Upper lobe of right lung (tissue), 1 donor: ENCODE results near the gene WFDC6. TPM values are rescaled to one million over a fixed set of nuclear protein-coding genes. Genes with fewer than 3 reads are reported as not detected.

Experiments used
- ATAC-seq: fragments of 200-7000 bp; cut with Tn5 transposase; one replicate; pipeline ENCODE4 v1.9.1; 2020; ENCODE audit warnings: mild to moderate bottlenecking, moderate library complexity
- DNase-seq: peaks from one replicate; pipeline ENCODE4 v3.0.0-alpha.2; 2020
- H3K27ac ChIP-seq: fragments of 200-600 bp; one replicate; pipeline ENCODE4 v1.8.0; 2022
- H3K27me3 ChIP-seq: fragments of 200-600 bp; one replicate; pipeline ENCODE4 v1.8.0; 2022; ENCODE audit warnings: mild to moderate bottlenecking
- H3K36me3 ChIP-seq: fragments of 200-600 bp; one replicate; pipeline ENCODE4 v1.8.0; 2022
- H3K4me1 ChIP-seq: fragments of 200-600 bp; one replicate; pipeline ENCODE4 v1.8.0; 2022
- H3K4me3 ChIP-seq: fragments of 200-600 bp; one replicate; pipeline ENCODE4 v1.8.0; 2022; ENCODE audit warnings: mild to moderate bottlenecking
- H3K9me3 ChIP-seq: fragments of 200-600 bp; one replicate; pipeline ENCODE4 v1.8.0; 2022
- CTCF ChIP-seq: fragments of 200-600 bp; IDR thresholded peaks from one replicate; pipeline ENCODE4 v1.8.0; 2022; ENCODE audit warnings: antibody characterized with exemption
- intact Hi-C: fragments of 100-400 bp; cut with DNase I; formaldehyde crosslinking; loops from one replicate; pipeline ENCODE4 v1.11.0; 2022
- total RNA-seq: library from RNA; stranded (reverse); fragmentation: NEBNext Ultra II Directional; extraction: Animal tissue kit (Norgen Biotek cat#: 25700); gene quantifications from one replicate; pipeline ENCODE4 v1.2.1, GENCODE V29; 2021
- donor health status: DM: no; HTN: yes; CAD: no; lungs with severe emphysema.

WFDC6 gene
- total RNA-seq, 1 donor from 2014 or later: not detected

- Histone ChIP-seq H3K4me1 (no peaks in the 10 kb centered on the region), H3K4me3 (no peak overlapping the region), H3K27me3 (no peaks in the 10 kb centered on the region), H3K9me3 (no peaks in the 10 kb centered on the region), H3K36me3 (no peaks in the 10 kb centered on the region), H3K27ac (no peak overlapping the region)
- TF ChIP-seq CTCF: no peak
- no peak for DNase-seq
- no peak for ATAC-seq
- intact Hi-C loops: no loop called here
These were observed 43.1 kb downstream of the WFDC6 start for GRCh38 chr20:45496166-45496565.

- H3K27me3 ChIP-seq: no peaks in the 10 kb centered on the region
- DNase-seq: no peak
- no peaks in the 10 kb centered on the region for H3K4me1 ChIP-seq
- intact Hi-C loops: no loop called here
- ATAC-seq: peak; percentile 76
- H3K36me3 ChIP-seq: no peaks in the 10 kb centered on the region
- no peak overlapping the region for H3K27ac ChIP-seq
- H3K9me3 ChIP-seq: no peaks in the 10 kb centered on the region
- no peak overlapping the region for H3K4me3 ChIP-seq
- TF ChIP-seq CTCF: no peak
These were observed 43.8 kb downstream of the WFDC6 start for GRCh38 chr20:45495501-45495941.

- intact Hi-C loops: no loop called here
- TF ChIP-seq CTCF: no peak
- ATAC-seq (no peak), DNase-seq (no peak)
- Histone ChIP-seq H3K27ac (no peak overlapping the region), H3K9me3 (no peaks in the 10 kb centered on the region), H3K4me3 (no peak overlapping the region), H3K4me1 (no peaks in the 10 kb centered on the region), H3K27me3 (peaks cover 4% of the 10 kb centered on the region), H3K36me3 (no peaks in the 10 kb centered on the region)
These were observed 50.2 kb downstream of the WFDC6 start for GRCh38 chr20:45489083-45489531.

GRCh38 chr20:45487231-45487635 lies 52.0 kb downstream of the WFDC6 start:
- H3K9me3 ChIP-seq: no peaks in the 10 kb centered on the region
- no peaks in the 10 kb centered on the region for H3K36me3 ChIP-seq
- intact Hi-C loops: no loop called here
- H3K4me1 ChIP-seq: no peaks in the 10 kb centered on the region
- no peak overlapping the region for H3K27ac ChIP-seq
- ATAC-seq: peak; percentile 48
- H3K4me3 ChIP-seq: no peak overlapping the region
- peaks cover 4% of the 10 kb centered on the region for H3K27me3 ChIP-seq
- TF ChIP-seq CTCF: no peak
- DNase-seq: peak; percentile 62

- ATAC-seq (no peak), DNase-seq (no peak)
- Histone ChIP-seq H3K4me3 (no peak overlapping the region), H3K27ac (no peak overlapping the region), H3K9me3 (no peaks in the 10 kb centered on the region), H3K36me3 (no peaks in the 10 kb centered on the region), H3K27me3 (peaks cover 7% of the 10 kb centered on the region), H3K4me1 (no peaks in the 10 kb centered on the region)
- intact Hi-C loops: no loop called here
- TF ChIP-seq CTCF: no peak
These were observed 53.9 kb downstream of the WFDC6 start for GRCh38 chr20:45485388-45485787.

- Histone ChIP-seq H3K36me3 (no peaks in the 10 kb centered on the region), H3K4me1 (no peaks in the 10 kb centered on the region), H3K27ac (no peak overlapping the region), H3K9me3 (no peaks in the 10 kb centered on the region), H3K4me3 (no peak overlapping the region), H3K27me3 (peaks cover 7% of the 10 kb centered on the region)
- ATAC-seq (no peak), DNase-seq (no peak)
- intact Hi-C loops: no loop called here
- TF ChIP-seq CTCF: no peak
These were observed 54.6 kb downstream of the WFDC6 start for GRCh38 chr20:45484676-45485075.
